Cardiac muscle cell (in vitro differentiated cells and primary cell): Measurements from ENCODE around the gene BMF. TPM values are rescaled to one million over a fixed set of nuclear protein-coding genes. Genes with fewer than 3 reads are reported as not detected.
"Not testable (repeated sequence)": the region's sequence is repeated elsewhere in the genome, so short reads cannot be mapped to it uniquely, and the experiment has no call there.

ENCODE experiments used
- DNase-seq, 2 donors: peaks; one replicate each; pipeline versions ENCODE4 v3.0.0 to v3.0.0-alpha.2; 2010 to 2017; ENCODE audit warnings: low read depth in 1 of 2, low spot score in 1 of 2
- H3K27ac ChIP-seq: fragments of 200-600 bp; sonication (generic); 2 replicates; pipeline ENCODE4 v1.5.1; 2016
- H3K27me3 ChIP-seq: fragments of 200-600 bp; sonication (generic); 2 replicates; pipeline ENCODE4 v1.6.0; 2016; ENCODE audit warnings: control low read depth
- H3K36me3 ChIP-seq: fragments of 200-600 bp; sonication (generic); 2 replicates; pipeline ENCODE4 v1.5.1; 2016; ENCODE audit warnings: control low read depth
- H3K4me1 ChIP-seq: fragments of 200-600 bp; sonication (generic); 2 replicates; pipeline ENCODE4 v1.8.1; 2017; ENCODE audit warnings: low read depth, mild to moderate bottlenecking, mixed run types
- H3K4me3 ChIP-seq: fragments of 200-600 bp; sonication (generic); 2 replicates; pipeline ENCODE4 v1.5.1; 2016; ENCODE audit warnings: mild to moderate bottlenecking
- H3K9me3 ChIP-seq: fragments of 200-600 bp; sonication (generic); 2 replicates; pipeline ENCODE4 v1.5.1; 2017; ENCODE audit warnings: low read depth, mild to moderate bottlenecking, control low read depth
- CTCF ChIP-seq: IDR thresholded peaks from 2 replicates; pipeline ENCODE4 v1.5.1; 2012; ENCODE audit warnings: low read depth, mild to moderate bottlenecking, low read length
- polyA plus RNA-seq: library from polyadenylated mRNA; unstranded; fragments of >200 nt; fragmentation: Nextera tagmentation; extraction: Ambion mirVana; gene quantifications from 2 replicates; pipeline ENCODE4 v1.2.1, GENCODE V29; 2016
- total RNA-seq: library from RNA; depleted of rRNA; stranded (reverse); fragments of >200 nt; gene quantifications from 2 replicates; pipeline ENCODE4 v1.2.3, GENCODE V29; 2016

BMF gene
- total and polyA plus RNA-seq, 2 experiments from 2014 or later = 8.1 to 56.1 TPM

- TF ChIP-seq CTCF = no peak
- Histone ChIP-seq H3K27me3 (peaks cover 2% of the 10 kb centered on the region), H3K4me1 (peaks cover 12% of the 10 kb centered on the region), H3K4me3 (no peak overlapping the region), H3K27ac (no peak overlapping the region), H3K9me3 (no peaks in the 10 kb centered on the region), H3K36me3 (no peaks in the 10 kb centered on the region)
- DNase-seq = no peak
Observed at GRCh38 chr15:40121911-40122638, 13.4 kb upstream of the BMF start.

DNA sequence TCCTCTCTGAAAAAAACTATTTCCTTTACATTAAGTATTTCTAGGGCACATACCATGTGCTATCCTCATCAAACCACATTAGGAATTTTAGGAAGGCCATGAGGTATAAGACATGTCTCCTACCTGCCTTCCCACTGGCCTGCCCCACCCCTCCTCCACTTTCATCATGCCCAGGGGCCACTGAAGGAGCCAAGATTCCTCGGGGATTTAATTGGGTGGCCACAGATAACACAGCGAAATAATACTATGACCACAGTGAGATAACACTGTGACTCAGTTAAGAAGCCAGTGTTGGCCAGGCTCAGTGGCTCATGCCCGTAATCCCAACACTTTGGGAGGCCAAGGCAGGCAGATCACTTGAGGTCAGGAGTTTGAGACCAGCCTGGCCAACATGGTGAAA, 9.8 kb upstream of the BMF start:
- Histone ChIP-seq H3K36me3 (no peaks in the 10 kb centered on the region), H3K9me3 (no peaks in the 10 kb centered on the region), H3K27ac (no peak overlapping the region), H3K27me3 (no peaks in the 10 kb centered on the region), H3K4me1 (peaks cover 12% of the 10 kb centered on the region), H3K4me3 (no peak overlapping the region)
- peak in 1 of 2 donors; percentile 36 for DNase-seq
- TF ChIP-seq CTCF = no peak

DNA sequence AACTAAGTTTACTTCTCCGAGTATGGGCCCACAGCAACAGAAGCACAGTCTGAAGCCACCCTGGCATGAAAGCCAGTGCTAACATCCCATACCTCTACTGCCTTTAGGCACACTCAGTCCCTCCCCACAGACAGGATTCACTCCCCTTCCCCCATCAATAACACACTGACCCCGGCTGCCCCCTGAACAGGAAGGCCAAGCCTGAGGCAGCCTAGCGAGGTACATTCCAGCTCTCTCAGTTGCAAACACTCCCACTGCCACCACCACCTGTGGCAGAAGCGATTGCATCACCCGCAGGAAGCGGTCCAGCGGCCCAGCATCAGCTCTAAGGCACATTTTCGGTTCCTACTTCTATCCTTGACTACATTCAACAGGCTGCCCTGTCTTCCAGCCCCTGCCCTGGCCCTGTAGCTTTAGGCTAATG, 7.0 kb upstream of the BMF start:
- Histone ChIP-seq H3K4me1 (peaks cover 10% of the 10 kb centered on the region), H3K36me3 (no peaks in the 10 kb centered on the region), H3K27me3 (no peaks in the 10 kb centered on the region), H3K9me3 (no peaks in the 10 kb centered on the region), H3K27ac (no peak overlapping the region), H3K4me3 (no peak overlapping the region)
- peak in 1 of 2 donors; percentile 49 for DNase-seq
- no peak for TF ChIP-seq CTCF

DNA sequence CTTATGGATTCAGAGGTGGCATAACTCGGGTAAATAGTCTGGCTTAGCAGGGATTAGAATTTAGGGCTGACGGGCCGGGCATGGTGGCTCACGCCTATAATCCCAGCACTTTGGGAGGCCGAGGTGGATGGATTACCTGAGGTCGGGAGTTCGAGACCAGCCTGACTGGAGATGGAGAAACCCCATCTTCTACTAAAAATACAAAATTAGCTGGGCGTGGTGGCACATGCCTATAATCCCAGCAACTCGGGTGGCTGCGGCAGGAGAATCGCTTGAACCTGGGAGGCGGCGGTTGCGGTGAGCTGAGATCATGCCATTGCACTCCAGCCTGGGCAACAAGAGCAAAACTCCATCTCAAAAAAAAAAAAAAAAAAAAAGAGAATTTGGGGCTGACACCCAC, 6.4 kb upstream of the BMF start:
- H3K27me3 ChIP-seq, H3K9me3 ChIP-seq, DNase-seq, H3K36me3 ChIP-seq, H3K4me1 ChIP-seq, H3K4me3 ChIP-seq, H3K27ac ChIP-seq: not testable (repeated sequence)

DNA sequence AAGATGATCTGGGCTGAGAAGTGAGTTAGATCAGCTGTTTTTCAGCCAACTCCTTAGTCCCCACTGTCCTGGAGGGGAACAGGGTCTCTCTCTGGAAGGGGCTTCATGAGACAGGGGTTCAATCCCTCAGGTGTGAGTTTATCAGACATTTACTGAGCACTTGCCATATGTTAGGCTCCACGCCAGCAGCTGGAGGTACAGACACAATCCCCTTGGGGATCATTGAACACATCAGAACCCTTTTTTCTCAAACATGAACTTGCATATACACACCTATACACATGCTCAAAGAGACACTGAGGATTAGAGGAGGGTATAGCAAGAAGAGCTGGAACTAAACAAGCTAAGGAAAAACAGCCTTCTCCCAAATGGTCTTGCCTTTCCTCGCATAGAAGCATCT, 5.5 kb upstream of the BMF start:
- no peak for TF ChIP-seq CTCF
- no peak overlapping the region for H3K27ac ChIP-seq
- no peak for DNase-seq
- no peaks in the 10 kb centered on the region for H3K27me3 ChIP-seq
- H3K4me1 ChIP-seq = peaks cover 10% of the 10 kb centered on the region
- H3K4me3 ChIP-seq = no peak overlapping the region
- no peaks in the 10 kb centered on the region for H3K9me3 ChIP-seq
- no peaks in the 10 kb centered on the region for H3K36me3 ChIP-seq

- TF ChIP-seq CTCF = no peak
- H3K9me3 ChIP-seq = no peaks in the 10 kb centered on the region
- no peak overlapping the region for H3K27ac ChIP-seq
- no peak for DNase-seq
- no peaks in the 10 kb centered on the region for H3K27me3 ChIP-seq
- peaks cover 10% of the 10 kb centered on the region for H3K4me1 ChIP-seq
- no peaks in the 10 kb centered on the region for H3K36me3 ChIP-seq
- no peak overlapping the region for H3K4me3 ChIP-seq
Observed at GRCh38 chr15:40112789-40113188, 4.1 kb upstream of the BMF start.
